OCI-LY7 (cell line): ENCODE results near the gene INS.

Experiments
- EZH2phosphoT487 ChIP-seq: fragments of 200-600 bp; sonication (generic); IDR thresholded peaks from 2 replicates; pipeline ENCODE4 v1.6.1; 2018; ENCODE audit warnings: low read depth, borderline replicate concordance, mild to moderate bottlenecking, mixed run types, antibody characterized with exemption, low read length, moderate library complexity, mixed read lengths
- TF ChIP-seq, protein P1 (sequence below): fragments of 200-600 bp; sonication (generic); conservative IDR thresholded peaks from 2 replicates; pipeline ENCODE4 v1.5.1; 2014; ENCODE audit warnings: mild to moderate bottlenecking, antibody characterized with exemption, low read length, moderate library complexity, mixed read lengths

DNA sequence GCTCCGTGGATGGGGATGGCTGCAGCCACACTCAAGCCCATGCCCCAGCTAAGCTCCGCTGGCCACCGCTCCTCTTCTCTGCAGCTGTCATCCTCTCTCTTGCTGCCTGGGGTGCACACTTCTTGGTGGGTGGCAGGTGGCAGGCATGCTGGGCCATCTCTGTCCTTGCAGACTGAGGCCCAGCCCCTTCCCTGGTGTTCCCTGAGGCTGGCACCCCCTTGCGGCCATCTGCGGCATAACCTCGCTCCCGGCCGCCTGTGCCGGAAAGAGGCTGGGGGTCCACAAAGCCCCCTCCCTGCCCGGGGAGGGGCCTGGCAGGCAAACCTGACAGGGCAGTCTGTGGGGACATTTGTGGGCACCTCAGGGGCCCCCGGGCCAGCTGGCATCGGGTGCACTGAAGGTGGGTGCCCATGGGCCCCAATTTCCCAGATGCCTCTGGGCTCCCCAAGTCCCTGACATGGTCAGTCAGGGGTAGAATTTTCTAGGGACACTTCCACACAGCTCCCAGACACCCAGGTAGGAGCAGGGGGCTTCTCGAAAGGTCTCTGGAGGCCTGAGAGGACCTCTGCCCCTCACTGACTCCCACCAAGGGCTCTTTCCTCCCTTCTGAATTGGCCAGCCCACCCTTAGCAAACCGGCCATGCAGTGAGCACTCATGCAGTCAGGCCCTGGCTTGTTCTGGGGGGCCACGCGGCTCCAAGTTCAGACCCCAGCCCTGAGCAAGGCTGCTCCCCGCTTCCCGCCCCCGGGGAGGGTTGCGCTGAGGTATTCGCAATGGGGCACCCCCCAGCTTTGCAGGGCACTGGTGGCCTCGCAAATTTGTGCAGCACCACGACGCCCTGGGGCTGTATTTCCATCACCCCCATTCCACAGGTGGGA lies 34.1 kb upstream of the INS start:
- TF ChIP-seq, protein P1, sequence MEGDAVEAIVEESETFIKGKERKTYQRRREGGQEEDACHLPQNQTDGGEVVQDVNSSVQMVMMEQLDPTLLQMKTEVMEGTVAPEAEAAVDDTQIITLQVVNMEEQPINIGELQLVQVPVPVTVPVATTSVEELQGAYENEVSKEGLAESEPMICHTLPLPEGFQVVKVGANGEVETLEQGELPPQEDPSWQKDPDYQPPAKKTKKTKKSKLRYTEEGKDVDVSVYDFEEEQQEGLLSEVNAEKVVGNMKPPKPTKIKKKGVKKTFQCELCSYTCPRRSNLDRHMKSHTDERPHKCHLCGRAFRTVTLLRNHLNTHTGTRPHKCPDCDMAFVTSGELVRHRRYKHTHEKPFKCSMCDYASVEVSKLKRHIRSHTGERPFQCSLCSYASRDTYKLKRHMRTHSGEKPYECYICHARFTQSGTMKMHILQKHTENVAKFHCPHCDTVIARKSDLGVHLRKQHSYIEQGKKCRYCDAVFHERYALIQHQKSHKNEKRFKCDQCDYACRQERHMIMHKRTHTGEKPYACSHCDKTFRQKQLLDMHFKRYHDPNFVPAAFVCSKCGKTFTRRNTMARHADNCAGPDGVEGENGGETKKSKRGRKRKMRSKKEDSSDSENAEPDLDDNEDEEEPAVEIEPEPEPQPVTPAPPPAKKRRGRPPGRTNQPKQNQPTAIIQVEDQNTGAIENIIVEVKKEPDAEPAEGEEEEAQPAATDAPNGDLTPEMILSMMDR, result peak; percentile 87
- TF ChIP-seq EZH2phosphoT487, result no peak
